Fibroblast of mammary gland (primary cell): Measurements from ENCODE around the gene PIGBOS1.

ENCODE experiments used
- DNase-seq: peaks from one replicate; pipeline ENCODE4 v3.0.0-alpha.2; 2010; ENCODE audit warnings: low read depth
- H3K4me3 ChIP-seq: 2 replicates; pipeline ENCODE4 v1.5.1; 2011; ENCODE audit warnings: low read depth, mild to moderate bottlenecking, low read length, moderate library complexity; ENCODE audit not compliant: control insufficient read depth
- TF ChIP-seq, protein P1 (sequence below): conservative IDR thresholded peaks from 2 replicates; pipeline ENCODE4 v1.5.1; 2011; ENCODE audit warnings: low read depth, low read length, inconsistent platforms; ENCODE audit not compliant: control insufficient read depth, insufficient read depth

The PIGBOS1 gene

DNA sequence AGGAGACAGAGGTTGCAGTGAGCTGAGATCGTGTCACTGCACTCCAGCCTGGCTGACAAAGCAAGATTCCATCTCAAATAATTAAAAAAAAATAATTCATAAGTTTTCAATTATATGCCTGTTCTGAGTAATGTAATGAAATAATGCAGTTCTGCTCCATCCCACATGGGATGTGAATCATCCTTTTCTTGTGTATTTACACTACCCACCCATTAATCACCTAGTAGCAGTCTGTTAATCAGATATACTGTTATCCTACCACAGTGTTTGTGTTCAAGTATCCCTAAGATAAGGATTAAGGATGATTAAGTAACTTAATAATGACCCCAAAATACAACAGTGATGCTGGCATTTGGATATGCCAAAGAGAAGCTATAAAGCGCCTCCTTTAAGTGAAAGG lies 38.9 kb upstream of the PIGBOS1 start:
- TF ChIP-seq, protein P1, sequence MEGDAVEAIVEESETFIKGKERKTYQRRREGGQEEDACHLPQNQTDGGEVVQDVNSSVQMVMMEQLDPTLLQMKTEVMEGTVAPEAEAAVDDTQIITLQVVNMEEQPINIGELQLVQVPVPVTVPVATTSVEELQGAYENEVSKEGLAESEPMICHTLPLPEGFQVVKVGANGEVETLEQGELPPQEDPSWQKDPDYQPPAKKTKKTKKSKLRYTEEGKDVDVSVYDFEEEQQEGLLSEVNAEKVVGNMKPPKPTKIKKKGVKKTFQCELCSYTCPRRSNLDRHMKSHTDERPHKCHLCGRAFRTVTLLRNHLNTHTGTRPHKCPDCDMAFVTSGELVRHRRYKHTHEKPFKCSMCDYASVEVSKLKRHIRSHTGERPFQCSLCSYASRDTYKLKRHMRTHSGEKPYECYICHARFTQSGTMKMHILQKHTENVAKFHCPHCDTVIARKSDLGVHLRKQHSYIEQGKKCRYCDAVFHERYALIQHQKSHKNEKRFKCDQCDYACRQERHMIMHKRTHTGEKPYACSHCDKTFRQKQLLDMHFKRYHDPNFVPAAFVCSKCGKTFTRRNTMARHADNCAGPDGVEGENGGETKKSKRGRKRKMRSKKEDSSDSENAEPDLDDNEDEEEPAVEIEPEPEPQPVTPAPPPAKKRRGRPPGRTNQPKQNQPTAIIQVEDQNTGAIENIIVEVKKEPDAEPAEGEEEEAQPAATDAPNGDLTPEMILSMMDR, result no peak
- H3K4me3 ChIP-seq, result no peak overlapping the region
- peak; percentile 78 for DNase-seq

- TF ChIP-seq, protein P1, result no peak
- no peak for DNase-seq
- no peak overlapping the region for H3K4me3 ChIP-seq
These were observed 38.2 kb upstream of the PIGBOS1 start for GRCh38 chr15:55356985-55357585.

GRCh38 chr15:55353025-55353424 lies 34.1 kb upstream of the PIGBOS1 start:
- TF ChIP-seq, protein P1, result no peak
- no peak for DNase-seq
- no peak overlapping the region for H3K4me3 ChIP-seq

DNA sequence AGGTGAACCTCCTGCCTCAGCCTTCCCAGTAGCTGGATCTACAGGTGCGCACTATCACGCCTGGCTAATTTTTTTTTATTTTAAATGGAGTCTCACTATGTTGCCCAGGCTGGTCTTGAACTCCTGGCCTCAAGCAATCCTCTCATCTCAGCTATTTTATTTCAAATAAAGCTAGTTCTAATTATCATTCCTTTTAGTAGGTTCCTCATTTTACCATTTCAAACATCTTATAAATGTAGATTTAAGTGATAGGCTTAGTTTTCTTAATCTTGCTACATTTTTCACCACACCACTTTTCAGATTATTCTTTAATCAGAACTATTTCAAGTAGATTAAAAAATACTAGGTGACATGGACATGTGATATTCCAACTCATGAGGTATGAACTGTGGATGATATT lies 30.4 kb upstream of the PIGBOS1 start:
- no peak for DNase-seq
- TF ChIP-seq, protein P1, result no peak

GRCh38 chr15:55348281-55348778 lies 29.4 kb upstream of the PIGBOS1 start:
- TF ChIP-seq, protein P1, result no peak
- H3K4me3 ChIP-seq, result no peak overlapping the region
- DNase-seq, result no peak

More for the DNA sequence above, 30.4 kb upstream of the PIGBOS1 start:
- H3K4me3 ChIP-seq, result no peak overlapping the region

GRCh38 chr15:55344206-55344605 lies 25.3 kb upstream of the PIGBOS1 start:
- DNase-seq, result no peak
- no peak overlapping the region for H3K4me3 ChIP-seq

GRCh38 chr15:55343168-55343567 lies 24.2 kb upstream of the PIGBOS1 start:
- DNase-seq, result no peak

More at GRCh38 chr15:55344206-55344605, 25.3 kb upstream of the PIGBOS1 start:
- TF ChIP-seq, protein P1, result no peak

More at GRCh38 chr15:55343168-55343567, 24.2 kb upstream of the PIGBOS1 start:
- TF ChIP-seq, protein P1, result no peak
- no peak overlapping the region for H3K4me3 ChIP-seq
